Stimulated activated CD4-positive, alpha-beta T cell treated with anti-CD3 and anti-CD28 coated beads, Interleukin-12 subunit alpha, Interleukin-12 subunit beta, amount 100 ng/mL, for 4 hours (primary cell): Measurements from ENCODE around the gene AS3MT.
"Not testable (repeated sequence)": the region's sequence is repeated elsewhere in the genome, so short reads cannot be mapped to it uniquely, and the experiment has no call there.

ENCODE experiments used
- DNase-seq: peaks from one replicate; pipeline ENCODE4 v3.0.0-alpha.2; 2020

Gene AS3MT, protein sequence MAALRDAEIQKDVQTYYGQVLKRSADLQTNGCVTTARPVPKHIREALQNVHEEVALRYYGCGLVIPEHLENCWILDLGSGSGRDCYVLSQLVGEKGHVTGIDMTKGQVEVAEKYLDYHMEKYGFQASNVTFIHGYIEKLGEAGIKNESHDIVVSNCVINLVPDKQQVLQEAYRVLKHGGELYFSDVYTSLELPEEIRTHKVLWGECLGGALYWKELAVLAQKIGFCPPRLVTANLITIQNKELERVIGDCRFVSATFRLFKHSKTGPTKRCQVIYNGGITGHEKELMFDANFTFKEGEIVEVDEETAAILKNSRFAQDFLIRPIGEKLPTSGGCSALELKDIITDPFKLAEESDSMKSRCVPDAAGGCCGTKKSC

DNA sequence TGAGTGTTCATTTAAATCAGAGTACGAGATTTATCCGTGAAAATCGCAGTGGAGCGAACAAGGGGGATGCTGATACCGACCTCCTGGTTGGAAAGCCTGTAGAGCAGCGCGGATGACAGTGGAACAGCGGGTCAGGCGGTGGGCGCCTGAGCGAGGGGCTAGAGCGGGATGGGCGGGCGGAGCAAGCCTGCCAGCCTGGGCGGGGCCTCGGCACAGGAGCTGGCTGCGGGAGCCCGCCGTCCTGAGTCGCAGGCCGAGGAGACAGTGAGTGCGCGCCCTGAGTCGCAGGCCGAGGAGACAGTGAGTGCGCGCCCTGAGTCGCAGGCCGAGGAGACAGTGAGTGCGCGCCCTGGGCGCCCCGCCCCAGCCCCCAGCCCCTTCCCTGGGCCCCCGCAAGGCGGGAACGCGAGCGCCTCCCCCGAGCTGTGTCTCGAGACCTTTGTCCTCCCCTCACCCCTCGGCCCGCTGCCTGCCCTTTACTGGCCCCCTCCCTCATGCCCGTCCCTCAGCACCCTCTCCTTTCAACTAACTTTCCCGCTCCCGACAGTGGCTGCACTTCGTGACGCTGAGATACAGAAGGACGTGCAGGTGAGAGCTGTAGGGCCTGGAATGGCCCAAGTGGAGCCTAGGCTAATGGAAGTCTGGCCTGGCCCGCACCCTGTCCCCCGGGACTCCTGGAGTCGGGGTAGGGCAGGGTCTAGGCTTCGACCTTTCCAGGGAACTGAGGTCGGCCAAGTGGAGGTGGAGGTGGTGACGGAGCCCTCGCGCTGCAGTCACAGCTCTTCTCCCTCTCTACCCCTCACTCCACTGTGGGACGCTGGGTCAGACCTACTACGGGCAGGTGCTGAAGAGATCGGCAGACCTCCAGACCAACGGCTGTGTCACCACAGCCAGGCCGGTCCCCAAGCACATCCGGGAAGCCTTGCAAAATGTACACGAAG, at the start of gene AS3MT:
TSS of gene AS3MT (plus strand) at position 213 of the 941 bp plus-strand sequence. CDS start at position 336, 123 bp downstream.
- DNase-seq: peak; percentile 6

DNA sequence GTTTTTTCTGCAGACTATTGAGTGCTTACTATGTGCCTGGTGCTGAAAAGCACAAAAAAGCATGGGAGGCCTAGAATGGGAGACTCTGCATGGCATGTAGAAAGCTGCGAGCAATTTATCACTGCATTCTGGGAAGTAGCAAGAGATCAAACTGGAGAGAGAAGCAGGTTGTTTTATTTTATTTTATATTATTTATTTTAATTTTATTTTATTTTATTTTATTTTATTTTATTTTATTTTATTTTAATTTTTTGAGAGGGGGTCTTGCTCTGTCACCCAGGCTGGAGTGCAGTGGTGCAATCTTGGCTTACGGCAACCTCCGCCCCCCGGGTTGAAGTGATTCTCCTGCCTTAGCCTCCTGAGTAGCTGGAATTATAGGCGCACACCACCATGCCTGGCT, 49.3 kb upstream of the AS3MT start:
- not testable (repeated sequence) for DNase-seq

DNA sequence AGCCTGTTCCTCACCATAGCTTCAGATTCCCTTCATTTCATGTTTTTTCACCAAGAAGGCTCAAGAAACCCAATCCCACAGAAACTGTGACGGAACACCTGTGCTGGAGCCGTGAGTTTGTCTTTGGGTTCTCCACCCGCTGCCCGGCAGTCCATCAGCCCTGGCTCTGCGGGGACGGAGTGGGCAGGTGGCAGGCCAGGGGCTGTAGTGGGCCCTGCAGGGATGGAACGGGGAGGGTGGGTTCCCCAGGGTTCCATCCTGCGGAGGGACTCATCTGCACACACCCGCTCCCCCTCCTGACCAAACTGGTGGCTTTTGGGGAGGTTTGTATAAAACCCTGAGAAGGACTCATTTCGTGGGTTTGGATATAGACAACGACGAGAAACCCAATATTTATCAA, 47.0 kb upstream of the AS3MT start:
- DNase-seq: no peak

DNA sequence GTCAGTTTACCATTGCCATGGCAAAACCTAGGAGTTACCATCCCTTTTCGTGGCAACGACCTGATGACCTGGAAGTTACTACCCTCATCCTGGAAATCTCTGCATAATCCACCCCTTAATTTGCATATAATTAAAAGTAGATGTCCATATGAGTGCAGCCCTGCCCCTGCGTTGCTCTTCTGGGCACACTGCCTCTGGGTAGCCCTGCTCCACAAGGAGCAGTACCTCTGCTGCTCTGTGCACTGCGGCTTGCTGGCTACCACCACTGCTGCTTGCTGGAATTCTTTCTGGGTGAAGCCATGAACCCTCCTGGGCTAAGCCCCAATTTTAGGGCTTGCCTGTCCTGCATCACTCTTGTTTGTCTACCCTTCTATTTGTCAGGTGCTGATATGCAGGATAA, 44.6 kb upstream of the AS3MT start:
- no peak for DNase-seq

DNA sequence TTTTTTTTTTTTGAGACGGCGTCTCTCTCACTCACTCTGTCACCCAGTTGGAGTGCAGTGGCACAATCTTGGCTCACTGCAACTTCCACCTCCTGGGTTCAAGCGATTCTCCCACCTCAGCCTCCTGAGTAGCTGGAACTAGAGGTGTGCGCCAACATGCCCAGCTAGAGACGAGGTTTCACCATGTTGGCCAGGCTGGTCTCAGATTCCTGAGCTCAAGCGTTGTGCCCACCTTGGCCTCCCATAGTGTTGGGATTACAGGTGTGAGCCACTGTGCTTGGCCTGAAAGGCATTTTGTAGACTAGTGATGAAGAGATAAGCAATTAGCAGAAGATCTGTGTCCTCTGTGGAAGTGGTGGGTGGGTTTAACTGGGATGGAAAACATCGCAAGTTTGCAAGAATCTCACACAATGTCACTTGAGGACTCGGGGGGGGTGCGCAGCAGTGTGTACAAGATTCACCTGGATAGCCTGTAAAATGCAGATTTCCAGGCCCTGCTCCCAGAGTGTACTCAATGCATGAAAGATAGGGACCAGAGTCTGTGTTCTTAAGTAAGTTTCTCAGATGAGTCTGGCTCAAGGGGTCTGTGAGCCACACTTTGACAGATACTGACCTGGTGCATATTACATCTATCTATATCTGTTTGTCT, 43.0 kb upstream of the AS3MT start:
- DNase-seq: no peak

DNA sequence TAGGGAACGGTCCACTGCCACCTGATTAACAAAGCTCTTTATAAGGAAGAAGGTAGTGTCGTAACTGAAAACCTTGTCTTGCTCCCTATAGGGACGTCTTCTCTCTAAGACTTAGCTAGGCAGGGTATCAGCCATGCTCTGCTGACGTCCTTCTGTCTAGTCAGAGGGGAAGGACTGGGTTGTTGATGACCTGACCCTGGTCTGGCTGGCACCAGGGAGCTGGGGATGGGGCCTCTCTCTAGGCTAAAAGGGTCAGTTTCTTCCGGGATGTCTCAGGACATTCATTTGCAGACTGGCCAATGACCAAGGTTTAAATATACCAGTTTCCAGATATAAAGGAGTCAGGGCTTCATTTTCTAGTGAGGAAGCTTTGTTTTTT, 41.7 kb upstream of the AS3MT start:
- DNase-seq: no peak

DNA sequence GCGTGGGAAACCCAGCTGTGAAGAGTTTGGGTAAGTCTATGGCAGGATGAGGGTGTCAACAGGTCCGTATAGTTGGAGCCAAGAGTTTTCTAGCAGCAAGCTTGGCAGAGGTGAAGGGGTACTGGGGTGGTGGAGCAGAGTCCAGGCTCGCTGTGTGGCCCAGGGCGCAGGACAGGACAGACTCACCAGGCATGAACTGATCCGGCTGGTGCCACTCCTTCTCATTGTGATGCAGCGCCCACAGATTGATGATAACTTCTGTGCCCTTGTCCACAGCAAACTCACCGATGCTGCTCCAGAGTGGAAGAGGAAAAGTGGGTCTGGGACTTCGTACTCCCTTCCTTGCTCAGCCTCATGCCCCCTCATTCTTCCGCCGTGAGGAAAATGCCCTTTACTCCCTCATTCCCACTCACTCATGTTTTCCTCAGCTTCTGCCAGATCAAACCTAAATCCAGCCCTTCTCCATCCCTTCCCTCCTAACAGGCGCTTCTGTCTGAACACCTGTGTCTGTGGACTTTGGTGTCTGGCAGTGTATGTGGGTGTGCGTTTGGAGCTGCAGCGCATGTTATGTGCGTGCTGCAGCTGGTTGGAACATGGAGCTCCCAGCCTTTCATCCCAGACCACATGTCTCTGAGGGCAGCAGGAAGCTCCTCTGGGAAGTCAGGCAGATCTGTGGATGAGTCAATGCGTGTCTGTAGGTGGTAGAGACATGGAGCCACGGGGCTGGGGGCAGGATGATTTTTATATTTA, 37.8 kb upstream of the AS3MT start:
- DNase-seq: no peak

DNA sequence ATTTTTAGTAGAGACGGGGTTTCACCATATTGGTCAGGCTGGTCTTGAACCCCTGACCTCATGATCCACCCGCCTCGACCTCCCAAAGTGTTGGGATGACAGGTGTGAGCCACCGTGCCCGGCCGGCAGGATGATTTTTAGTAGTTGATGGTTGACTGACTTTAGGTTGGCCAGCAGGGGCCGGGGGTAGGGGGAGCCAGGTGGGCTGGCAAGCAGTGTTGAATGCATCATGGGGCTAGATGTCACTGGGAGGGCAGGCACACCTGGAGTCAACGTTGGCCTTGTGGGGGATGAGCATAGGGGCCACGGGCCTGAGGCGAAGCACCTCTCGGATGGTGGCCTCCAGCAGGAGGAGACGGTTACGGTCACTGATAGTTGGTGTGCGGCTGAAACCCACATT, 37.0 kb upstream of the AS3MT start:
- DNase-seq: no peak

DNA sequence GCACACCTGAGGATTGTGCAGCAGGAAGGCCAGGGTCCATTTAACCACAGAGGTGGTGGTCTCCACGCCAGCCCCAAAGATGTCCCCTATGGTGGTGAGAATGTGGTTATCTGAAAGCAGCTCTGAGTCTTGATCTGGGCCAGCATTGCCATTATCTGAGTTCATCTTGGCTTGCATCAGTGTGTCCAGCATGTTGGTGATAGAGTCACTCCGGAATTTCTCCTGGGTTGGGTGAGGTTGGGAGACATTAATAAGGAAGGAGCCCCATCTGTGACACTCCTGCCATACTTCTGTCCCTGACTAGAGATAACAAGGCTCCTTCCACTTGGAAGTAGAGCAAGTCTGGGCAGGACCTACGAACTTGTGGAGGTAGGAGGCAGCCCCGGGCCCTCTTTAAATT, 36.3 kb upstream of the AS3MT start:
- DNase-seq: no peak

DNA sequence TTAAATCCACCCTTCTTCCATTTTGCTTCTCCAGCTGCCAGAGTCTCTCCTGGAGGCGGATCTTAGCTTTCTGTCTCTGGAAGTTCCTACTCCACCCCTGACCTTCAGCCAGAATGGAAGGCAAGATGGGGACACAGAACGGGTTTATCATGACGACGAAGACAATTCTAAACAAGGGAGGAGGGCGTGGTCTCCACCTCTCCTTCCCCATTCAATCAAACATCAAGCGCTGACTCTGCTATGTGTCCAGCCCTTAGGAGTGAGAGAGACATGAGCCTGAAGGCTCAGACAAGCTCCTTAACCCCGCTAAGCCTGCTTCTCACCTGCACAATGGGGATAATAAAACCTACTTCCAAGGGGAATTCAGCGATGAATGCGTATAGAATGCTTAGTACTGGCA, 35.1 kb upstream of the AS3MT start:
- DNase-seq: no peak

DNA sequence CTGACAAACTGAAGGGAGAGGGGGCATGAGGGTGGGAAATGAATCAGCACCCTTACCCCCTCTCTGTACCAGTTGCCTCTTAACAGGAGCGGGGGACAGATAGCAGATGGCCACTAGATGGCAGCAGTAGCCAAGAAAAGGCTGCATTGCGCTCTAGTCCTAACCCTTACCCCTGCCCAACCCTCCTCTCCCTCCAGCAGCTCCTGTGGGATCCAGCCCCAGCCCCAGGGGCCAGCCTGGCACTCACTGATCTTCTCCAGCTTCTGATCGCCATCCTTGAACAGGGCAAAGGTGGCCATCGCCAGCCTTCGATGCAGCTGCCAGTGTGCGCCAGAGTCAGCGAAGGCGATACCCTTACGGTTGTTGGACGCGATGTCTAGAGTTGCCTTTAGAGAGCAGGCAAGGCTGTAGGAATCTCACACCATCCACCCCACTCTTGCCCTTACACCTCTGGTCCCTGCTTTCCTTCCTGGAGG, 34.2 kb upstream of the AS3MT start:
- DNase-seq: peak; percentile 65

DNA sequence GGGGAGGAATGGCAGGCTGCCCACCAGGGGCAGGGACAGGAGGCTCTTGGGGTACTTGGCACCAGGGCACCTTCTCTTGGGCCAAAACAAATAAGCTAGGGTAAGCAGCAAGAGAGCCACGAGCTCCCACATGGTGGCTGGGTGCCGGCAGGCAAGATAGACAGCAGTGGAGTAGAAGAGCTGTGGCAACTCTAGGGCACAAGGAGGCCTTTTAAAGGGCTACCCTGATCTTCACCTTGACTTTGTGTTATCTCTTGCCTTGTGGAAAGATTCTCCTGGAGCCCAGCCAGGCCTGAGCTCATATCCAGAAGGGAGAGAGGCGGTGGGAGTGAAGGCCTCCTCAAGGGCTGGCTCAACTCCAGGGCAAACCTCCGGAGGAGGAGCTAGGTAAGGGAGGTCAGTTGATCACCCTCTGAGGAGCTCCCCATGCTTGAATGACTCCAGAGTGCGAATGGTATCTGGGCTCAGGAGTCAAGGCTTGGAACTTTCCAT, 32.0 kb upstream of the AS3MT start, which contains the start of gene CYP17A1:
TSS of gene CYP17A1 (minus strand) at position 184 of the 492 bp plus-strand sequence. CDS start at position 132, 52 bp downstream.
- DNase-seq: no peak

DNA sequence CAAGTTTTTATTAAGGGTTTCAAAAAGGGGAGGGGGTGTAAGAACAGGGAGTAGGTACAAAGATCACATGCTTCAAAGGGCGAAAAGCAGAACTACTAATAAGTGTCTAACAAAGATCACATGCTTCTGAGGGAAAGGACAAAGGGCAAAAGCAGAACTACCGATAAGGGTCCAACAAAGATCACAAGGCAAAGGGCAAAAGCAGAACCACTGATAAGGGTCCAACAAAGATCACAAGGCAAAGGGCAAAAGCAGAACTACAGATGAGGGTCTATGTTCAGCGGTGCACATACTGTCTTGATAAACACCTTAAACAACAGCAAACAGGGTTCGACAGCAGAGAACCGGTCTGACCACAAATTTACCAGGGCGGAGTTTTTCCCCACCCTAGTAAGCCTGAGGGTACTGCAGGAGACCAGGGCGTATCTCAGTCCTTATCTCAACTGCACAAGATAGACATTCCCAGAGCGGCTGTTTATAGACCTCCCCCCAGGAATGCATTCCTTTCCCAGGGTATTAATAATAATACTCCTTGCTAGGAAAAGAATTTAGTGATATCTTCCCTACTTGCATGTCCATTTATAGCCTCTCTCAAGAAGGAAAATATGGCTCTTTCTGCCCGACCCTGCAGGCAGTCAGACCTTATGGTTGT, 30.9 kb upstream of the AS3MT start:
- not testable (repeated sequence) for DNase-seq

DNA sequence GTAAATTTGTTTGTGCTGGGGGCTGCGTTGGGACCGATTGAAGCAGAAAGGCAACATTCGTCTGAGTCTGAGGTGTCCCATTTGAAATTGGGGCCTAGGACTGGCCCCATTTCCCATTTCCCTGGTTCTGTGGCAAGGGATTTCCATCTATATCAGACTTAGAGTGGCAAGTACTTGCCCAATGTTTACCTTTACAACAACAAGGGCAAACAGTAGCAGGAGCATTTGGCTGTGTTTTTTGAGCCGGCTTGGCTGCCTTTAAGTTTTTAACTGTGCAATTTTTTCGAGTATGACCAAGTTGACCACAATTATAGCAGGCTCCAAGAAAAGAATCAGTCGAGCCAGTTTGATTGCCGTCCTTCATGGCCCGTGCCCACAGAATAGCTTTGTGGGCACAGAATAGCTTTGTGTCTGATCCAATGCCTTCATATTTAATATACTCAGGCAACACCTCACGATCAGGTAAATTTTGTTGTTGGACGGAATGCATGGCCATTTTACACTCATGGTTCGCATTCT, 27.4 kb upstream of the AS3MT start:
- no peak for DNase-seq

DNA sequence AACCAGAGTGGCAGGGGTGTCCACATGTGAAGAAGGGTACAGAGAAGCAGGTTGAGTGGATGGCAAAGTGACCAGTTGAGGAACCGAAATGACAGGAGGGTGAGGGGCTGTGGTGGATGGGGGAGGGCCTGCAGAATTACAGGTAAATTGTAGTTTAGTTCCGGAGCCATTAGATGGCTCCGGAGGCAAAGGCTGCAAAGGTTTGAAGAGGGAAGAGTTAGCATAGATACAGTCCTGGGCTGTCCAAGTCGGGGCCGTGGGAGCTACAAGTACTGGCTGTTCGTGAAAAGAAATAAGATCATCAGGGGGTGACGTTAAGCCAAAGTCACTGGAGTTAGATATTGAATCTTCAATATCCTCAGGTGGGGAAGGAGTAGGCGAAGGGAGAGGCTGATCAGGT, 26.1 kb upstream of the AS3MT start:
- not testable (repeated sequence) for DNase-seq

DNA sequence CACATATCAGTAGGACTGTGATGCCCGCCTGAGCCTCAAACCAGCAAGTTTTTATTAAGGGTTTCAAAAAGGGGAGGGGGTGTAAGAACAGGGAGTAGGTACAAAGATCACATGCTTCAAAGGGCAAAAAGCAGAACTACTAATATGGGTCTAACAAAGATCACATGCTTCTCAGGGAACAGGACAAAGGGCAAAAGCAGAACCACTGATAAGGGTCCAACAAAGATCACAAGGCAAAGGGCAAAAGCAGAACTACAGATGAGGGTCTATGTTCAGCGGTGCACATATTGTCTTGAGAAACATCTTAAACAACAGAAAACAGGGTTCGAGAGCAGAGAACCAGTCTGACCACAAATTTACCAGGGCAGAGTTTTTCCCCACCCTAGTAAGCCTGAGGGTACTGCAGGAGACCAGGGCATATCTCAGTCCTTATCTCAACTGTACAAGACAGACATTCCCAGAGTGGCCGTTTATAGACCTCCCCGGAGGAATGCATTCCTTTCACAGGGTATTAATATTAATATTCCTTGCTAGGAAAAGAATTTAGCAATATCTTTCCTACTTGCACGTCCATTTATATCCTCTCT, 25.0 kb upstream of the AS3MT start:
- DNase-seq: not testable (repeated sequence)

DNA sequence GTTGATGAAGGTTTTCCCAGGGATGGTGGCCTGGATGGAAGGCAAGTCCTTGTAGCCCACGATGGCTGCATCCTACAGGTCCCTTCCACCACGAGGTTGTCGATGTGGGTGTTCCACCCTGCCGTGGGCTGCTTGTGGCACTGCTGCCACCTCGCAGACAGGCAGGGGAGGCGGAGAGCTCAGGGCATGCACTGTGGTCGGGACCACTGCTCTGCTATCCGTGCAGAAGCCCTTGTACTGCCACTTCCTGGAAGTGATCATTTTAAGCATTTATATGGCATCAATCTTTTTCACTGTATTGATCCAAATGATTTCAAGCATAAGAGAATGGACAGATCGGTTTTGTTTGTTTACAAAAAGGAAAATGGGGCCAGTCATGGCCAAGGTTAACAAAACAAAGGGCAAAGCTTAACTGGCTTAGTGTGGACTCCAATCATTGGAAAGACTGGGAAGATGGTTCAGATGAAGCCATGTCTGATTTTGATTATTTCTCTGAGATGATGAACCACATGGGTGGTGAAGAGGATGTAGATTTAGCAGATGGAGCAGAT, 23.8 kb upstream of the AS3MT start:
- no peak for DNase-seq

DNA sequence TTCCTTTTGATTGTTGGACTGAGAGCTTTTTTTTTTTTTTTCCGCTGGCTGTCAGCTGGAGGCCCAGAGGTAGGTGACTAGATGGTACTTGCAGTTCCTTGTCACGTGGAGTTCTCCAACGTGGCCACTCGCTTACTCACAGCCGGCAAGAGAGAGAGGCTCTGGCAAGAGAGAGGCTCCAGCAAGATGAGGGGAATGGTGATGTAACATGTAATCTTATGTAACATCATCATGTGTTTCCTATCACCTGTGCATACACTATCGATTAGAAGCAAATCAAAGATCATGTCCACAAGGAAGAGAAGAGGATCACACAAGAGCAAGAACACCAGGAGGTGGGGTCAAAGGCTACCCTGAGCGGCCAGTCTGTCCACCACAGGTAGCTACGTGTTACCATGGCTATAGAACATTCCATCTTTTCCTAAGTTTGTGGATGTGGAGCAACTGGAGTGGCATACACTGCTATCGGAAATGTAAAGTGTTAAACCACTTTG, 19.2 kb upstream of the AS3MT start:
- DNase-seq: no peak

DNA sequence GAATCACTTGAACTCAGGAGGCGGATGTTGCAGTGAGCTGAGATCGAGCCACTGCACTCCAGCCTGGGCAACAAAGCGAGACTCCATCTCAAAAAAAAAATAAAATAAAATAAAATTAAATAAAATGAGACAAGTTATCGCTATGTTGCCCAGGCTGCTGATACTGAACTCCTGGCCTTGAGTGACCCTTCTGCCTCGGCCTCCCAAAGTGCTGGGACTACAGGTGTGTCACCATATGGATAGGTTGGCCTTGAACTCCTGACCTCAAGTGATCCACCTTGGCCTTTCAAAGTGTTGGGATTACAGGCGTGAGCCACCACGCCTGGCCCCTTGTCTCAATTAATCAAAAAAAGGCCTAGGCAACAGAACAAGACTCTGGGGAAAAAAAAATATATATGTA, 16.0 kb upstream of the AS3MT start:
- not testable (repeated sequence) for DNase-seq

DNA sequence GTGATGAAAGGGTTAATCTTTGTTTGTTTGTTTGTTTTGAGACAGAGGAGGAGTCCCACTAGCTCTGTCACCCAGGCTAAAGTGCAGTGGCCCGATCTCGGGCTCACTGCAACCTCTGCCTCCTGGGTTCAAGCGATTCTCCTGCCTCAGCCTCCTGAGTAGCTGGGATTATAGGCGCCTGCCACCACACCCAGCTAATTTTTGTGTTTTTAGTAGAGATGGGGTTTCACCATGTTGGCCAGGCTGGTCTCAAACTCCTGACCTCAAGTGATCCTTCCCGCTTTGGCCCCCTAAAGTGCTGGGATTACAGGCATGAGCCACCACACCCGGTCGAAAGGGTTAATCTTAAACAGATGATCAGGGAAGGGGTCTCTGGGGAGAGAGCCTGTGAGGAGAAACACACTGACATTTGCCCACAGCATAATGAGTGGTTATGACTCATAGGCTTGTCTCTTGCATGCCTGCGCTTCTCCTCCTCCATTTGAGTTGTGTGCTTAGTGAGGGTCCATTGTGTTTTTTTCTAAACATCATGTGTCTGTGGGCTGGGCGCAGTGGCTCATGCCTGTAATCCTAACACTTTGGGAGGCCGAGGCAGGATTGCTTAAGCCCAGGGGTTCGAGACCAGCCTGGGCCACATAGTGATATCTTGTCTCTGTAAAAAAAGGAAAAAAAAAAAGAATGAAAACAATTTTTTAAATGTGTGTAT, 13.4 kb upstream of the AS3MT start:
- not testable (repeated sequence) for DNase-seq
